HepG2 (cell line): Measurements from ENCODE around the gene CLEC3B. TPM values are rescaled to one million over a fixed set of nuclear protein-coding genes. Genes with fewer than 3 reads are reported as not detected.

Source experiments
- CBFB ChIP-seq: sonication (generic); formaldehyde crosslinking; IDR thresholded peaks from 2 replicates; pipeline ENCODE4 v1.4.0; 2020; ENCODE audit warnings: missing genetic modification reagents
- CBX5 ChIP-seq: sonication (generic); formaldehyde crosslinking; IDR thresholded peaks from 2 replicates; pipeline ENCODE4 v1.4.0; 2020; ENCODE audit warnings: missing genetic modification reagents, borderline replicate concordance
- CREB1 ChIP-seq, 2 experiments: fragments of 450-650 bp in 1 of 2; IDR thresholded peaks; 2 replicates each; pipeline ENCODE4 v1.6.1; 2016 to 2017; ENCODE audit warnings: control low read depth in 1 of 2, mild to moderate bottlenecking in 1 of 2, missing compliant biosample characterization in 1 of 2, missing genetic modification characterization in 1 of 2
- ETV5 ChIP-seq: IDR thresholded peaks from 2 replicates; pipeline ENCODE4 v1.6.1; 2018; ENCODE audit warnings: missing biosample characterization, missing genetic modification reagents, inconsistent platforms, borderline replicate concordance
- HDAC2 ChIP-seq: sonication (generic); formaldehyde crosslinking; IDR thresholded peaks from 2 replicates; pipeline ENCODE4 v1.4.0; 2020; ENCODE audit warnings: missing genetic modification reagents
- HMGXB4 ChIP-seq, 2 experiments: sonication (generic) in 1 of 2; formaldehyde crosslinking in 1 of 2; IDR thresholded peaks; 2 replicates each; pipeline versions ENCODE4 v1.4.0 to v1.6.1; 2018 to 2020; ENCODE audit warnings: missing genetic modification reagents in 2 of 2, borderline replicate concordance in 1 of 2, low read depth in 1 of 2, mild to moderate bottlenecking in 1 of 2, missing biosample characterization in 1 of 2
- MIER2 ChIP-seq: IDR thresholded peaks from 2 replicates; pipeline ENCODE4 v1.6.1; 2016; ENCODE audit warnings: missing biosample characterization, missing genetic modification reagents
- MIER3 ChIP-seq: IDR thresholded peaks from 2 replicates; pipeline ENCODE4 v1.6.1; 2016; ENCODE audit warnings: missing compliant biosample characterization, borderline replicate concordance
- MYC ChIP-seq: sonication (generic); formaldehyde crosslinking; IDR thresholded peaks from 2 replicates; pipeline ENCODE4 v1.9.0; 2021; ENCODE audit warnings: missing genetic modification reagents, borderline replicate concordance
- PPARG ChIP-seq: conservative IDR thresholded peaks from 2 replicates; pipeline ENCODE4 v1.6.1; 2016; ENCODE audit warnings: missing biosample characterization, missing genetic modification reagents
- RBM22 ChIP-seq: fragments of 200-400 bp; formaldehyde crosslinking; optimal IDR thresholded peaks from 2 replicates; pipeline ENCODE3; 2017; ENCODE audit warnings: mild to moderate bottlenecking, low read length, moderate library complexity
- RXRB ChIP-seq: IDR thresholded peaks from 2 replicates; pipeline ENCODE4 v1.6.1; 2016; ENCODE audit warnings: borderline replicate concordance, missing genetic modification reagents, missing compliant biosample characterization
- SAP130 ChIP-seq: IDR thresholded peaks from 2 replicates; pipeline ENCODE4 v1.6.1; 2016; ENCODE audit warnings: low read depth
- TEAD3 ChIP-seq: optimal IDR thresholded peaks from 2 replicates; pipeline ENCODE3; 2016; ENCODE audit warnings: borderline replicate concordance
- YEATS2 ChIP-seq: sonication (generic); formaldehyde crosslinking; IDR thresholded peaks from 2 replicates; pipeline ENCODE4 v1.4.0; 2020; ENCODE audit warnings: missing genetic modification reagents, borderline replicate concordance
- ZNF17 ChIP-seq: sonication (generic); formaldehyde crosslinking; IDR thresholded peaks from 2 replicates; pipeline ENCODE4 v1.5.0; 2020; ENCODE audit warnings: mild to moderate bottlenecking, missing genetic modification reagents
- ZNF282 ChIP-seq: fragments of 450-650 bp; IDR thresholded peaks from 2 replicates; pipeline ENCODE4 v1.6.1; 2018; ENCODE audit not compliant: partially characterized antibody
- ZNF331 ChIP-seq: sonication (generic); formaldehyde crosslinking; IDR thresholded peaks from 2 replicates; pipeline ENCODE4 v1.4.0; 2020; ENCODE audit warnings: missing genetic modification reagents
- ZNF441 ChIP-seq: sonication (generic); formaldehyde crosslinking; IDR thresholded peaks from 2 replicates; pipeline ENCODE4 v1.7.0; 2021; ENCODE audit warnings: missing genetic modification reagents, borderline replicate concordance
- ZNF468 ChIP-seq: sonication (generic); formaldehyde crosslinking; IDR thresholded peaks from 2 replicates; pipeline ENCODE4 v1.8.0; 2022; ENCODE audit warnings: mild to moderate bottlenecking, moderate library complexity, missing genetic modification reagents
- ZNF556 ChIP-seq: sonication (generic); formaldehyde crosslinking; IDR thresholded peaks from 2 replicates; pipeline ENCODE4 v1.4.0; 2020; ENCODE audit warnings: mild to moderate bottlenecking, missing genetic modification reagents, borderline replicate concordance
- ZNF574 ChIP-seq: sonication (generic); formaldehyde crosslinking; IDR thresholded peaks from 2 replicates; pipeline ENCODE4 v1.4.0; 2020; ENCODE audit warnings: missing genetic modification reagents
- ZNF614 ChIP-seq: IDR thresholded peaks from 2 replicates; pipeline ENCODE4 v1.6.1; 2018; ENCODE audit warnings: missing biosample characterization, missing genetic modification reagents, inconsistent platforms, borderline replicate concordance
- polyA plus RNA-seq, 8 experiments: library from polyadenylated mRNA; depleted of rRNA in 3 of 8; stranded (reverse) in 7 of 8; unstranded in 1 of 8; fragments of >200 nt; fragmentation: Illumina TruSeq in 4 of 8; extraction: Trizol in 4 of 8; gene quantifications; 2 replicates each; pipeline versions ENCODE4 v1.2.1 to v1.2.3, GENCODE V29; 2011 to 2016; ENCODE audit warnings: low read depth in 4 of 8, missing spikeins in 1 of 8, mixed read lengths in 1 of 8; ENCODE audit not compliant: insufficient read depth in 1 of 8
- total RNA-seq, 5 experiments: library from RNA; depleted of rRNA; stranded (reverse); fragments of >200 nt; fragmentation: Illumina TruSeq; extraction: Trizol; gene quantifications; 2 replicates each; pipeline ENCODE4 v1.2.3, GENCODE V29; 2016; ENCODE audit warnings: low read depth in 1 of 5
- TF ChIP-seq, protein P1 (sequence below): IDR thresholded peaks from 2 replicates; pipeline ENCODE4 v1.6.1; 2018; ENCODE audit warnings: missing genetic modification reagents

The CLEC3B gene
- total and polyA plus RNA-seq, 2 of the 13 experiments (the other 11 are each of a cell fraction or from before 2014, with no cell fraction given), result 0.07 TPM; not detected in 1

DNA sequence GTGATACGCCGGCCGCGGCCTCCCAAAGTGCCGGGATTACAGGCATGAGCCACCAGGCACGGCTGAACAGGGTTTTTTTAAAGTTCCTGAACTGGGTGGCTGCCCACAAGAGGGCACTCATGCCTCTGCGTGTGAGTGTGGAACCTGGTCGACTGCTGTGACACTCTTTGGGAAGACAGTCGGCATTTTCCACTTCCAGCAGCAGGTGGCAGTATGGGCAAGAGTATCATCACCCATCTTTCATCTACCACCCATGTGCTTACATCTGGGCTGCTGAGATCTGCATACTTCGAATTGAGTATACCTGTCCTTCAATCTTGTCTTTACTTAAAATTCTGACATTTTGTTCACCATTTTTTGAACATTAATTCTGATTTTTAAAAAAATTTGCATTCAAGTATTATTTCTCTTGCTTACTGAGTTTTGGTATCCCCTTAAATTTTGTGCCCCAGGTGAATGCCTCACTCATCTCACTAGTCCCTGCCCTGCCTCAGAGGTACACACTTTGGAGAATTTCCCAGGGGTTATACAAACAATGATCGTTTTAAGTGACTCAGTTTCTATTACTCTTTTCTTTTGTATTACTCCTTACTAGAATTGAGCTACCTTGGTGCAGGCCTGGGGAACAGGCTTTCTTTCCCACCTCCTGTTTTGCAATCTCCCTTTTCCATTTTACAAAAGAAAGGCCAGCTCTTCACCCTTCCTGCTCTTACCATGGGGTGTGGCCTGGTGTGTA is 11.8 kb downstream of the CLEC3B start (continued):
- TF ChIP-seq ZNF282 (no peak), MIER2 (CRISPR knock-in tag) (peak; percentile 73; the same call in 1 of the 2 replicates), CREB1 (IDR thresholded peaks at IDR 0.05) (peak; percentile 34), CREB1 (CRISPR knock-in tag; IDR thresholded peaks at IDR 0.05) (0 out of 2 replicates have a peak, but pooled peaks have one; percentile 22), ZNF556 (CRISPR knock-in tag) (peak; percentile 47; the same call in 1 of the 2 replicates), CBFB (no peak), CBX5 (CRISPR knock-in tag) (peak; percentile 48; the same call in 1 of the 2 replicates), RBM22 (no peak), HMGXB4 (CRISPR knock-in tag; IDR thresholded peaks at IDR 0.05; ENCODE audit: borderline replicate concordance in 1 of 2, low read depth in 1 of 2) (peak; percentile 86 to 96), MIER3 (0 out of 2 replicates have a peak, but pooled peaks have one; percentile 49), ZNF574 (CRISPR knock-in tag) (peak; percentile 43; the same call in 1 of the 2 replicates), ZNF331 (CRISPR knock-in tag) (peak; percentile 51; the same call in 1 of the 2 replicates), PPARG (CRISPR knock-in tag) (0 out of 2 replicates have a peak, but pooled peaks have one; percentile 20), ZNF441 (peak; percentile 53; the same call in 1 of the 2 replicates), ZNF614 (peak; percentile 45; the same call in 1 of the 2 replicates), ZNF468 (CRISPR knock-in tag) (no peak), MYC (CRISPR knock-in tag) (0 out of 2 replicates have a peak, but pooled peaks have one; percentile 21), ZNF17 (CRISPR knock-in tag) (no peak), RXRB (CRISPR knock-in tag) (peak; percentile 38; the same call in 1 of the 2 replicates), TEAD3 (peak; percentile 80), SAP130 (CRISPR knock-in tag) (peak; percentile 45), ETV5 (peak; percentile 36; the same call in 1 of the 2 replicates), YEATS2 (CRISPR knock-in tag) (peak; percentile 42; the same call in 1 of the 2 replicates), HDAC2 (CRISPR knock-in tag) (0 out of 2 replicates have a peak, but pooled peaks have one; percentile 21)
- TF ChIP-seq, protein P1, sequence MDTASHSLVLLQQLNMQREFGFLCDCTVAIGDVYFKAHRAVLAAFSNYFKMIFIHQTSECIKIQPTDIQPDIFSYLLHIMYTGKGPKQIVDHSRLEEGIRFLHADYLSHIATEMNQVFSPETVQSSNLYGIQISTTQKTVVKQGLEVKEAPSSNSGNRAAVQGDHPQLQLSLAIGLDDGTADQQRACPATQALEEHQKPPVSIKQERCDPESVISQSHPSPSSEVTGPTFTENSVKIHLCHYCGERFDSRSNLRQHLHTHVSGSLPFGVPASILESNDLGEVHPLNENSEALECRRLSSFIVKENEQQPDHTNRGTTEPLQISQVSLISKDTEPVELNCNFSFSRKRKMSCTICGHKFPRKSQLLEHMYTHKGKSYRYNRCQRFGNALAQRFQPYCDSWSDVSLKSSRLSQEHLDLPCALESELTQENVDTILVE (CRISPR knock-in tag), result 0 out of 2 replicates have a peak, but pooled peaks have one; percentile 32
